GM12872 (cell line): ENCODE data around the gene CAPG.

Experiments used
- TF ChIP-seq, protein P1 (sequence below): IDR thresholded peaks from 3 replicates; pipeline ENCODE4 v1.5.1; 2011; ENCODE audit warnings: low read depth, mild to moderate bottlenecking, low read length, moderate library complexity; ENCODE audit not compliant: insufficient read depth

The CAPG gene

GRCh38 chr2:85437488-85438200 lies 27.5 kb upstream of the CAPG start:
- TF ChIP-seq, protein P1, sequence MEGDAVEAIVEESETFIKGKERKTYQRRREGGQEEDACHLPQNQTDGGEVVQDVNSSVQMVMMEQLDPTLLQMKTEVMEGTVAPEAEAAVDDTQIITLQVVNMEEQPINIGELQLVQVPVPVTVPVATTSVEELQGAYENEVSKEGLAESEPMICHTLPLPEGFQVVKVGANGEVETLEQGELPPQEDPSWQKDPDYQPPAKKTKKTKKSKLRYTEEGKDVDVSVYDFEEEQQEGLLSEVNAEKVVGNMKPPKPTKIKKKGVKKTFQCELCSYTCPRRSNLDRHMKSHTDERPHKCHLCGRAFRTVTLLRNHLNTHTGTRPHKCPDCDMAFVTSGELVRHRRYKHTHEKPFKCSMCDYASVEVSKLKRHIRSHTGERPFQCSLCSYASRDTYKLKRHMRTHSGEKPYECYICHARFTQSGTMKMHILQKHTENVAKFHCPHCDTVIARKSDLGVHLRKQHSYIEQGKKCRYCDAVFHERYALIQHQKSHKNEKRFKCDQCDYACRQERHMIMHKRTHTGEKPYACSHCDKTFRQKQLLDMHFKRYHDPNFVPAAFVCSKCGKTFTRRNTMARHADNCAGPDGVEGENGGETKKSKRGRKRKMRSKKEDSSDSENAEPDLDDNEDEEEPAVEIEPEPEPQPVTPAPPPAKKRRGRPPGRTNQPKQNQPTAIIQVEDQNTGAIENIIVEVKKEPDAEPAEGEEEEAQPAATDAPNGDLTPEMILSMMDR, result no peak

- TF ChIP-seq, protein P1, result no peak
These were observed 26.8 kb upstream of the CAPG start for GRCh38 chr2:85436836-85437487.

- TF ChIP-seq, protein P1, result no peak
These were observed 26.0 kb upstream of the CAPG start for GRCh38 chr2:85435981-85436835.

GRCh38 chr2:85435220-85435958 lies 25.2 kb upstream of the CAPG start:
- TF ChIP-seq, protein P1, result no peak

DNA sequence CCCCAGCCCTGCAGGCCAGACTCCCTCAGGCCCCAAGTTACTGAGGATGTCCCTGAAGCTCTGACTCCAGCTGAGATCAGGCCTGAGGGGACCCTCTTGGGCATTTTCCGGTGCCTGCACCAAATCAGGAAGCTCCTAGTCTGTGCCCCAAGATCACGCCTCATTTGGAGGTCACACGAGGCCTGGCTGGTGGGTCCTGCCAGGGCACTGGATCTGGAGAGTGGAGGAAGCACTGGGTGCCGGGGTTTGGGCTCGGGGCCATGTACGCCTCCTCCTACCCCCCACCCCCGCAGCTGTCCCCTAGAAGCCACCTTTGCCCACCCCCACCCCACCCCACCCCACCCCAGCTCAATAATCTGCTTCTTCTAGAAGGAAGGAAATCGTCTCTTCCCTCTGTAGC lies 24.5 kb upstream of the CAPG start:
- TF ChIP-seq, protein P1, result no peak

GRCh38 chr2:85433511-85434089 lies 23.4 kb upstream of the CAPG start:
- TF ChIP-seq, protein P1, result no peak
